ENCODE results near the gene EDIL3. TPM values are rescaled to one million over a fixed set of nuclear protein-coding genes. Genes with fewer than 3 reads are reported as not detected.
"Not testable (repeated sequence)": the region's sequence is repeated elsewhere in the genome, so short reads cannot be mapped to it uniquely, and the experiment has no call there.

EDIL3 gene
- total RNA-seq, 2 donors from 2014 or later = not detected

GRCh38 chr5:84306601-84307000, 78.1 kb downstream of the EDIL3 start:
- Mint-ChIP-seq H3K36me3 (ENCODE audit: insufficient read depth in 2 of 2) (no peaks in the 10 kb centered on the region), H3K27me3 (ENCODE audit: low read depth) (no peaks in the 10 kb centered on the region), H3K4me3 (no peak overlapping the region), H3K9me3 (peaks cover 1 to 5% of the 10 kb centered on the region in 2 donors), H3K4me1 (ENCODE audit: low read depth) (no peaks in the 10 kb centered on the region), H3K27ac (no peak overlapping the region)
- ATAC-seq (replicated peaks in 1 of 2) = no peak
- no peak for DNase-seq

DNA sequence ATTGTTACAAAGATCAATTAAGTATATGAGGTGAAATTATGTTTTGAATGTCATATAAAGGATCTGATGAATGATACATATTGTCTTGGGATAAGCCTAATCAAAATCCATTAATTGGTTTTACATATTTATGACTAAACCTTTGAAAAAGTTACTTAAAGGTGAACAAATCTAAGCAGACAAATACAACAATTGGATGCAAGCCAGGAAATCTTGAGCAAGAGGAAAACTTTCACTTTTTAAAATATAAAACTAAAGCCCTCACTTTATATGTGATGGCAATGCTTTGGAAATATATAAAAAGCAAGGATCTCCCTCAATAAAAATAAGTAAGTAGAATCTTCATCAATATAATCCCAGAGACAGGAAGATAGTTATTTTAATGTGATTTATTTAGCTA, 80.1 kb downstream of the EDIL3 start:
- Mint-ChIP-seq H3K4me3 (no peak overlapping the region), H3K27me3 (ENCODE audit: low read depth) (no peaks in the 10 kb centered on the region), H3K4me1 (ENCODE audit: low read depth) (no peaks in the 10 kb centered on the region), H3K27ac (no peak overlapping the region), H3K36me3 (ENCODE audit: insufficient read depth in 2 of 2) (no peaks in the 10 kb centered on the region), H3K9me3 (peaks cover 0 to 5% of the 10 kb centered on the region in 2 donors)
- ATAC-seq (replicated peaks in 1 of 2) (no peak), DNase-seq (no peak)

DNA sequence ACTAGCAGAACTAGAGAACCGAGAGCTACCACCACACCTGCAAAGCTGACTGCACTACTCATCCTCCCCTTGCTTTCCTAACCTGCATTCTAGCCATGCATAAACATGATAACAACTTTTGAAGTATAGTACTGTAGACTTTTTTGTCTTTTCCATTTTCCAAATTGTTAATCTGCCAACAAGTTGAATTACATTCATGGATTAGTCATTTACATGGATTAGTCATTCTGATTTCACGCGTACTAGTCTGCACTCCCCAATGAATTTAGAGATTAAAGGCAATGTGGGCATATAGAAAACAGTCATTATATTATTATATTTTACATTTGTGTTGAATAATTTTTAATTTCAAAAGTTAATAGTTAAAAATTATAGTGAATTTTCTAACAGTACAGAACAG, 81.4 kb downstream of the EDIL3 start:
- H3K36me3 Mint-ChIP-seq (ENCODE audit: insufficient read depth in 2 of 2) = no peaks in the 10 kb centered on the region

GRCh38 chr5:84301535-84301934, 83.1 kb downstream of the EDIL3 start:
- Mint-ChIP-seq H3K36me3 (ENCODE audit: insufficient read depth in 2 of 2) (no peaks in the 10 kb centered on the region), H3K4me3 (no peak overlapping the region), H3K9me3 (peaks cover 2 to 5% of the 10 kb centered on the region in 2 donors), H3K4me1 (ENCODE audit: low read depth) (no peaks in the 10 kb centered on the region), H3K27me3 (ENCODE audit: low read depth) (no peaks in the 10 kb centered on the region), H3K27ac (no peak overlapping the region)
- ATAC-seq (replicated peaks in 1 of 2) (no peak), DNase-seq (no peak)

More for the DNA sequence above, 81.4 kb downstream of the EDIL3 start:
- DNase-seq (no peak), ATAC-seq (replicated peaks in 1 of 2) (no peak)
- Mint-ChIP-seq H3K4me1 (ENCODE audit: low read depth) (no peaks in the 10 kb centered on the region), H3K9me3 (peaks cover 2 to 8% of the 10 kb centered on the region in 2 donors), H3K4me3 (no peak overlapping the region), H3K27me3 (ENCODE audit: low read depth) (no peaks in the 10 kb centered on the region), H3K27ac (no peak overlapping the region)

GRCh38 chr5:84299959-84300358, 84.7 kb downstream of the EDIL3 start:
- ATAC-seq (replicated peaks in 1 of 2) (no peak), DNase-seq (no peak)
- Mint-ChIP-seq H3K27me3 (ENCODE audit: low read depth) (no peaks in the 10 kb centered on the region), H3K4me3 (no peak overlapping the region), H3K36me3 (ENCODE audit: insufficient read depth in 2 of 2) (no peaks in the 10 kb centered on the region), H3K27ac (no peak overlapping the region), H3K4me1 (ENCODE audit: low read depth) (no peaks in the 10 kb centered on the region), H3K9me3 (peaks cover 2 to 5% of the 10 kb centered on the region in 2 donors)

DNA sequence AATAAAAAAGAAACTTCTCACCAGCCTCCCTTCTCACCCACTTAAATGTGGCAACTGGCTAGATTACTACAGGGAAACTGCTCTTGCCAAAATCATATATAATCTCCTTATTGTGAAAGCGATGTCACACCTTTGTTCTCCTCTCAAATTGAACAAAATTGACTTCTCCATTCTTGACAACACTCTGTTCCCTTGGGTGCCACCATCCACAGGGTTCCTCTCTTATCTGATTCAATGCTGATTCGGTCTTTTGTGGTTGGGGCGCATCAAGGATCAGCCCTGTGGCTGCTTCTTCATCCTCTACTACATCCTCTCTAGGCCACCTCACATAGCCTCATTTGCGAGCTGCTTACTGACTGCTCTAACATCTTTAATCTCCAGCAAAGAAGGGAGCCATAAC, 86.1 kb downstream of the EDIL3 start:
- peaks cover 2 to 3% of the 10 kb centered on the region in 2 donors for H3K9me3 Mint-ChIP-seq
- ATAC-seq (replicated peaks in 1 of 2) (no peak), DNase-seq (no peak)
- H3K27ac Mint-ChIP-seq = no peak overlapping the region
- H3K4me3 Mint-ChIP-seq = no peak overlapping the region
- H3K36me3 Mint-ChIP-seq (ENCODE audit: insufficient read depth in 2 of 2) = no peaks in the 10 kb centered on the region
- no peaks in the 10 kb centered on the region for H3K4me1 Mint-ChIP-seq (ENCODE audit: low read depth)
- no peaks in the 10 kb centered on the region for H3K27me3 Mint-ChIP-seq (ENCODE audit: low read depth)

GRCh38 chr5:84297641-84298040, 87.0 kb downstream of the EDIL3 start:
- H3K9me3 Mint-ChIP-seq; H3K4me1 Mint-ChIP-seq (ENCODE audit: low read depth); DNase-seq; H3K36me3 Mint-ChIP-seq (ENCODE audit: insufficient read depth in 2 of 2); H3K27me3 Mint-ChIP-seq (ENCODE audit: low read depth); ATAC-seq (replicated peaks in 1 of 2); H3K27ac Mint-ChIP-seq; H3K4me3 Mint-ChIP-seq: not testable (repeated sequence)

DNA sequence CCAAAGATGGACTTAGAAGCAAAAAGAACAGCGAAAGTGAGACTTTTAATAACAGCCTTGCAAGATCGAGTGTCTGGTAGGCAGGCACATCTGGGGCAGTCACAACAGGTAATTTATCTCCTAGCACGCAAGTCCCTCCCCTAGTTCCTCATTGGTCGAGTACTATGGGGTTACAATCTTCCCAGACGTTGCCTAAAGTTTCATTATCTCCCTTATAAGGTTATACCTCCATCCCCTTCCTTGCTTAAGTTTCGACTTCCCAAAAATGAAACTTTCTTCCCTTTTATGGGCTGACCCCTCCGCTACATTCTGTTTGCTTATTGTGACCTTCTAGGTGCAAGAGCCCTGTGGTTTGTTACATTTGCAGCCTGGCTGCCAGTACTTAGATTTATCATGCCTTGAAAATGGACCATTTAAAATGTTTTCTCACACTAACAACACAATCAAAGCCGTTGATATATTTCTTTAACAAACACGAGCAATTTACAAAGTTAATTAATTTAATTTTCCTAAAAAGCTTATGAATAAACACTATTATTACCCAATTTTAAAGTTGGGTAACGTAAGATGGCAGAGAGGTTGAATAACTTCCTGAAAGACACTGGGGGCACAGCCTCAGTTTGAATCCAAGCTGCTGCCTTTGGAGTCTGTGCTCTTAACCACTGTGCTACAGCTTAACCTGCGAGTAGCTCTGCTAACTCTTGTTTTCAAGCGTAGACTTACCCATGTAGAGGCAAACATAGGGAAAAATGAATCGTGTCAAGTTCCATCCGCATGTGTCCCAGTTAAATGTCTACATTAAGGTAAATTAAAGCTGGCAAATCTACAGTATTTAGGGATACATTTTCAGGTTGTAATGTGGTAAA, 91.7 kb downstream of the EDIL3 start:
- Mint-ChIP-seq H3K4me3 (no peak overlapping the region), H3K27me3 (ENCODE audit: low read depth) (no peaks in the 10 kb centered on the region), H3K9me3 (peaks cover 0 to 2% of the 10 kb centered on the region in 2 donors), H3K27ac (no peak overlapping the region), H3K36me3 (ENCODE audit: insufficient read depth in 2 of 2) (peaks cover 0 to 2% of the 10 kb centered on the region in 2 donors), H3K4me1 (ENCODE audit: low read depth) (no peaks in the 10 kb centered on the region)
- no peak for ATAC-seq (replicated peaks in 1 of 2)
- no peak for DNase-seq

DNA sequence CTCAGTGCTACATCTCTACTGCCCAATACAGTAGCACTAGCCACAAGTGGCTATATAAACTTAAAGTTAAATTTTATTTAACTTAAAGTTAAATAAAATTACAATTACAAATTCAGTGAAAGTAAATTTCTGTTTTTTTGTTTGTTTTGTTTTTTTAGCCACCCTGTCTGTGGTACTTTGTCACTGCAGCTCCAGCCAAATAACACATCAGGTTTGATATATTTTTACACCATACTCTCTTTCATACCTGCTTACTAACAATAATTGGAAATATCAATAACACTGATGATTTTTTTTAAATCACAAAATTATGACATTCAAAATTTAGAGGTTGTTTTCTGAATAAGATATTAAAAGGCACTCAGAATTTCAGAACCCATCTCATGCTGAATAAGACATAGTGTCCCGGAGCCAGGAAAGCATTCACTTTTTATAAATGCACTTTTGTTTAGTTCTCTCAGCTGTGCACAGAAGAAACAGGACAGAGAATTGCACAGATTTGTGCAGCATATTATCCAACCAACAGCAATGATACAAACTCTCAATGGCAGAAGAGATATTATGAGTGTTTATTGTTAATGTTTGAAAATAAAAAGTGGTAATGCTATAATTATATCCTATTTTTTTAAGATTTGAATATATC, 92.6 kb downstream of the EDIL3 start:
- H3K4me1 Mint-ChIP-seq (ENCODE audit: low read depth) = no peaks in the 10 kb centered on the region
- H3K4me3 Mint-ChIP-seq = no peak overlapping the region
- DNase-seq (no peak), ATAC-seq (replicated peaks in 1 of 2) (no peak)
- H3K36me3 Mint-ChIP-seq (ENCODE audit: insufficient read depth in 2 of 2) = peaks cover 0 to 2% of the 10 kb centered on the region in 2 donors
- H3K27me3 Mint-ChIP-seq (ENCODE audit: low read depth) = no peaks in the 10 kb centered on the region
- H3K9me3 Mint-ChIP-seq = peaks cover 0 to 7% of the 10 kb centered on the region in 2 donors
- H3K27ac Mint-ChIP-seq = no peak overlapping the region

DNA sequence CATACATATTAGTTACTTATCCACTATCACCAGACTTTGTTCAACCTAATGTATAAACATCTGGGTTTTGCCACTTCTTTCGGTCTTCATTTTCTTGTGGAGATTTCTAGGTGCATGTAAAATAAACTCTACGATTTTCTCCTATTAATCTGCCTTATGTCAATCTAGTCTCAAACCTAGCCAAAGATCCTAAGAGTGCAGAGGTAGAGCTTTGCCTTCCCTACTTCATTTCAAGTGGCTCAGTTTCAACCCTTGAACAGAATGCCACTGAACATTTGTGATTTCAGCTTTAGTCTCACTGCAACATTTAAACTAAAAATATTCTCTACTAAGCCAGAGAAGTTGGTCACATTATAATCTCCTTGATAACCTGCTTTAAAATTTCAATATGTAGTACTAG, 94.0 kb downstream of the EDIL3 start:
- Mint-ChIP-seq H3K4me1 (ENCODE audit: low read depth) (no peaks in the 10 kb centered on the region), H3K27me3 (ENCODE audit: low read depth) (no peaks in the 10 kb centered on the region), H3K27ac (no peak overlapping the region), H3K4me3 (no peak overlapping the region), H3K36me3 (ENCODE audit: insufficient read depth in 2 of 2) (peaks cover 0 to 2% of the 10 kb centered on the region in 2 donors), H3K9me3 (peaks cover 0 to 7% of the 10 kb centered on the region in 2 donors)
- ATAC-seq (replicated peaks in 1 of 2) (no peak), DNase-seq (no peak)

- Mint-ChIP-seq H3K36me3 (ENCODE audit: insufficient read depth in 2 of 2) (peaks cover 0 to 2% of the 10 kb centered on the region in 2 donors), H3K27me3 (ENCODE audit: low read depth) (no peaks in the 10 kb centered on the region)
Measured at GRCh38 chr5:84290161-84290560, 94.5 kb downstream of the EDIL3 start.

DNA sequence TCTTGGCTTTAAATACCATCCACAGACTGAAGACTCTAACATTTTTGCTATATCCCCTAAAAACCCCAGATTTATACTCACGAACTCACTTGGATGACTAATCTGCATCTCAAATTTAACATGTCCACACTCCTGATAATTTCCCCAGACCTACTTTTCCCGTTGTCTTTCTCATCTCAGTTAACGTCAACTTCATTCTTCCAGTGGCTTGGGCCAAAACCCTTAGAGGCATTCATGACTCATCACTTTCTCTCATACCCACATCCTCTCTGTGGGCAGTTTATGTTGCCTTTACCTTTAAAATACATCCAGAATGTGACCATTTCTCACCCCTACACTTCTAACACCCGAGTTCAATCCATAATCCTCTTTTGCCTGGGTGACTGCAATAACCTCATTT, 96.7 kb downstream of the EDIL3 start:
- DNase-seq (no peak), ATAC-seq (replicated peaks in 1 of 2) (no peak)
- H3K27me3 Mint-ChIP-seq (ENCODE audit: low read depth) = no peaks in the 10 kb centered on the region
- H3K9me3 Mint-ChIP-seq = peaks cover 0 to 8% of the 10 kb centered on the region in 2 donors
- no peak overlapping the region for H3K4me3 Mint-ChIP-seq
- no peaks in the 10 kb centered on the region for H3K4me1 Mint-ChIP-seq (ENCODE audit: low read depth)
- H3K36me3 Mint-ChIP-seq (ENCODE audit: insufficient read depth in 2 of 2) = peaks cover 0 to 2% of the 10 kb centered on the region in 2 donors
- H3K27ac Mint-ChIP-seq = no peak overlapping the region

More at GRCh38 chr5:84290161-84290560, 94.5 kb downstream of the EDIL3 start:
- H3K9me3 Mint-ChIP-seq = peaks cover 0 to 7% of the 10 kb centered on the region in 2 donors
- ATAC-seq (replicated peaks in 1 of 2) (no peak), DNase-seq (no peak)
- no peaks in the 10 kb centered on the region for H3K4me1 Mint-ChIP-seq (ENCODE audit: low read depth)
- H3K4me3 Mint-ChIP-seq = no peak overlapping the region
- no peak overlapping the region for H3K27ac Mint-ChIP-seq

DNA sequence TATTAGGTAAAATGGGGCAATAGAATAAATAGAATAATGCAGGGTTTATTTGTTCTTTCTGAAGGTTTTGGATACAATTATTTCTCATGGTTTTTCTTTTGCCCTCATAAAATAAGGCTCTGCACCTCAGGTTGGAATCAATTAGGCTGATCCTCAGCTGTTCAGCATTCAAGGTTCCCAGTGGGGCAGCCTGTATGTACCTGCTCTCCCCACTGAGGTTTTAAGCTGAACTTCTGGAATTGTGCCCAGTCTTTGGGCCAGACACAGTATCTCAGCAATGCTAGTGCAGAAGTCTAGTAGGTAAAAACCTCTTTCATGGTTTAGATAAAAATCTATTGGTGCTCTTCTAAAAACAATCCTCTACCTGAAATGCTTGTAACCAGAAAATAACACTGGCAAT, 98.0 kb downstream of the EDIL3 start:
- H3K4me1 Mint-ChIP-seq (ENCODE audit: low read depth) = no peaks in the 10 kb centered on the region
- H3K9me3 Mint-ChIP-seq = peaks cover 0 to 8% of the 10 kb centered on the region in 2 donors
- no peak overlapping the region for H3K27ac Mint-ChIP-seq
- H3K36me3 Mint-ChIP-seq (ENCODE audit: insufficient read depth in 2 of 2) = peaks cover 0 to 2% of the 10 kb centered on the region in 2 donors
- DNase-seq = no peak
- ATAC-seq (replicated peaks in 1 of 2) = no peak
- H3K27me3 Mint-ChIP-seq (ENCODE audit: low read depth) = no peaks in the 10 kb centered on the region
- no peak overlapping the region for H3K4me3 Mint-ChIP-seq
